Measurements from ENCODE around the gene RAPGEF5. TPM values are rescaled to one million over a fixed set of nuclear protein-coding genes. Genes with fewer than 3 reads are reported as not detected.

Gene RAPGEF5
- total RNA-seq, 1 experiment from 2014 or later: 15.6 TPM

GRCh38 chr7:22323714-22324113, 33.2 kb downstream of the RAPGEF5 start:
- no peak overlapping the region for H3K4me2 ChIP-seq (ENCODE audit: low read length)
- H3K27me3 ChIP-seq (ENCODE audit: insufficient read depth, low read length): no peaks in the 10 kb centered on the region
- no peak overlapping the region for H2AFZ ChIP-seq (ENCODE audit: low read depth, low read length, poor library complexity, severe bottlenecking)
- intact Hi-C loops (cut with micrococcal nuclease): no loop called here
- no peaks in the 10 kb centered on the region for H3K9me2 ChIP-seq (ENCODE audit: insufficient read depth)
- TF ChIP-seq POLR2AphosphoS5 (IDR thresholded peaks at IDR 0.05; ENCODE audit: low read depth, low read length) (no peak), ZBTB33 (IDR thresholded peaks at IDR 0.05; ENCODE audit: extremely low read depth, insufficient replicate concordance, low read length) (no peak), POLR2A (IDR thresholded peaks at IDR 0.05; ENCODE audit: borderline replicate concordance, extremely low read depth, insufficient read depth, insufficient read length) (no peak), SP1 (IDR thresholded peaks at IDR 0.05; ENCODE audit: low read depth) (no peak), YY1 (IDR thresholded peaks at IDR 0.05; ENCODE audit: extremely low read depth, insufficient replicate concordance, low read depth, low read length) (no peak), EGR1 (IDR thresholded peaks at IDR 0.05; ENCODE audit: low read depth) (no peak), RAD21 (IDR thresholded peaks at IDR 0.05; ENCODE audit: low read depth) (no peak)
- no peaks in the 10 kb centered on the region for H3K9me3 ChIP-seq (ENCODE audit: control insufficient read depth in 1 of 2, insufficient read depth in 1 of 2, low read depth in 1 of 2, low read length in 2 of 2)
- no TSS peak for BruUV-seq (replicated peaks)
- RAD21 ChIA-PET (ENCODE audit: low non-redundant PET in 1 of 2, low total read pairs in 2 of 2, uncharacterized antibody in 2 of 2, unreplicated experiment in 2 of 2): no interaction called here
- CTCF ChIA-PET: no interaction called here
- DNase-seq (ENCODE audit: low read depth, low spot score) (no peak), ATAC-seq (no peak)
- POLR2A ChIA-PET: no interaction called here
- no peaks in the 10 kb centered on the region for H3K36me3 ChIP-seq (ENCODE audit: control insufficient read depth in 1 of 2, insufficient read depth in 2 of 2, low read length in 2 of 2)
- no peaks in the 10 kb centered on the region for H4K20me1 ChIP-seq (ENCODE audit: insufficient read depth)
- no peak overlapping the region for H3K27ac ChIP-seq (ENCODE audit: low read depth, low read length)
- no peak overlapping the region for H3K4me3 ChIP-seq (replicated peaks in 1 of 2; ENCODE audit: low read depth in 1 of 2, low read length in 2 of 2)
- peaks cover 36% of the 10 kb centered on the region for H3K79me2 ChIP-seq (ENCODE audit: insufficient read depth, low read length)
- H3K4me1 ChIP-seq (ENCODE audit: control insufficient read depth in 1 of 2, insufficient read depth in 2 of 2, low read length in 2 of 2): 0 out of 4 replicates have a peak, but pooled peaks cover 0 to 3% of the 10 kb centered on the region in 2 experiments
- no peak overlapping the region for H3K9ac ChIP-seq (ENCODE audit: low read length)

- Histone ChIP-seq H3K9me3 (ENCODE audit: control insufficient read depth in 1 of 2, insufficient read depth in 1 of 2, low read depth in 1 of 2, low read length in 2 of 2) (no peaks in the 10 kb centered on the region), H4K20me1 (ENCODE audit: insufficient read depth) (no peaks in the 10 kb centered on the region), H3K27ac (ENCODE audit: low read depth, low read length) (no peak overlapping the region), H3K4me1 (ENCODE audit: control insufficient read depth in 1 of 2, insufficient read depth in 2 of 2, low read length in 2 of 2) (0 out of 4 replicates have a peak, but pooled peaks cover 0 to 3% of the 10 kb centered on the region in 2 experiments), H3K36me3 (ENCODE audit: control insufficient read depth in 1 of 2, insufficient read depth in 2 of 2, low read length in 2 of 2) (no peaks in the 10 kb centered on the region), H3K4me3 (replicated peaks in 1 of 2; ENCODE audit: low read depth in 1 of 2, low read length in 2 of 2) (no peak overlapping the region), H3K9me2 (ENCODE audit: insufficient read depth) (no peaks in the 10 kb centered on the region), H3K4me2 (ENCODE audit: low read length) (no peak overlapping the region), H3K9ac (ENCODE audit: low read length) (no peak overlapping the region), H3K27me3 (ENCODE audit: insufficient read depth, low read length) (no peaks in the 10 kb centered on the region), H3K79me2 (ENCODE audit: insufficient read depth, low read length) (peaks cover 37% of the 10 kb centered on the region), H2AFZ (ENCODE audit: low read depth, low read length, poor library complexity, severe bottlenecking) (no peak overlapping the region)
- ATAC-seq: no peak
- no TSS peak for BruUV-seq (replicated peaks)
- intact Hi-C loops (cut with micrococcal nuclease): no loop called here
- ChIA-PET RAD21 (ENCODE audit: low non-redundant PET in 1 of 2, low total read pairs in 2 of 2, uncharacterized antibody in 2 of 2, unreplicated experiment in 2 of 2) (no interaction called here), POLR2A (no interaction called here), CTCF (no interaction called here)
- TF ChIP-seq SP1 (IDR thresholded peaks at IDR 0.05; ENCODE audit: low read depth) (no peak), REST (IDR thresholded peaks at IDR 0.05; ENCODE audit: low read depth) (no peak), ELF1 (IDR thresholded peaks at IDR 0.05; ENCODE audit: borderline replicate concordance, low read depth) (no peak)
- no peak for DNase-seq (ENCODE audit: low read depth, low spot score)
Measured at GRCh38 chr7:22320416-22320815, 36.5 kb downstream of the RAPGEF5 start.
